ENCODE measurements around the gene PTPRN.
A peak's percentile ranks its signal among the peaks of the same experiment; 100 is the strongest.

The PTPRN gene

DNA sequence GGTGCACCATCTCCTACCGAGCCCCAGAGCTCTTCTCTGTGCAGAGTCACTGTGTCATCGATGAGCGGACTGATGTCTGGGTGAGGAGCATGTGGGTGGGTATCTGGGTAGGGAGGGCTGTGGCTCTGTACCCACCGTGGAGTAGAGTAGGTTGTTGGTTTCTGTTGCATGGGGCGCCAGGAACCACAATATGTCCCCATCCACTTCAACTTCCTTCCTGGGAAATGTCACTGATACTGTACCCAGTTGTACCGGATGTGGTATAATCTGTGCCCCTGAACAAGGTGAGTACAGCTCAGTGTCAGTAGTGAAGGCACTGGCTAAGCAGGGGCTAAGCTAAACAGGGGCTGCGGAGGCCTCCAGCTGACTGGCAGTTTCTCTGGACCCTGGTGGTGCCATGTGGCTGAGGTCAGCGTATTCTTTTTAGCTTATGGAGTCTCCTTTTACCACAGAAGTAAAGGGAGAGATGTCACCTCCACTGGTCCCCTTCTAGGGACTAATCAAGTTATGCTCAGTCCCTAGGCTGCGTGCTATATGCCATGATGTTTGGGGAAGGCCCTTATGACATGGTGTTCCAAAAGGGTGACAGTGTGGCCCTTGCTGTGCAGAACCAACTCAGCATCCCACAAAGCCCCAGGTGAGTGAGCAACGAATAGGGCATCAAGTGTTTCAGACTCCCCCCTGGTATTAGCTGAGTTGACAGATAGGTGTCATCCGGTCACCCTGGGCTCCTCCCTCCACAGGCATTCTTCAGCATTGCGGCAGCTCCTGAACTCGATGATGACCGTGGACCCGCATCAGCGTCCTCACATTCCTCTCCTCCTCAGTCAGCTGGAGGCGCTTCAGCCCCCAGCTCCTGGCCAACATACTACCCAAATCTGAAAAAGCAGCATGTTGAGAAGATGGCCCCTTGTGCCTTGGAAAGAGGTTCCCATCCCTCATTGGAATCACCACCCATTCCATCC is 61.2 kb downstream of the PTPRN start:
- no peaks in the 10 kb centered on the region for H3K79me1 ChIP-seq (ENCODE audit: low read depth, low read length)
- H2AFZ ChIP-seq (ENCODE audit: low read length): no peak overlapping the region
- no peak overlapping the region for H2BK5ac ChIP-seq (ENCODE audit: low read length)
- peaks cover 10 to 20% (median 19%) of the 10 kb centered on the region in 3 experiments for H3K27me3 ChIP-seq (ENCODE audit: control insufficient read depth in 3 of 3, insufficient read depth in 3 of 3, low read depth in 1 of 3, low read length in 3 of 3)
- H2BK120ac ChIP-seq (ENCODE audit: low read depth, low read length): no peak overlapping the region
- no peak for DNase-seq (ENCODE audit: low spot score)
- H4K8ac ChIP-seq (ENCODE audit: low read depth, low read length): no peak overlapping the region
- H3K23ac ChIP-seq (ENCODE audit: low read depth, low read length, poor library complexity): no peak overlapping the region
- H2AK5ac ChIP-seq (ENCODE audit: low read depth, low read length): no peak overlapping the region
- H3K4me2 ChIP-seq (ENCODE audit: insufficient read depth, low read length, poor library complexity, severe bottlenecking): no peak overlapping the region
- no peaks in the 10 kb centered on the region for H3K9me3 ChIP-seq (replicated peaks in 1 of 2; ENCODE audit: control insufficient read depth in 2 of 2, insufficient read depth in 1 of 2, low read depth in 1 of 2, low read length in 2 of 2)
- H3K9ac ChIP-seq (ENCODE audit: low read depth, low read length, poor library complexity): peak overlapping the region; percentile 33
- no peak overlapping the region for H2BK12ac ChIP-seq (ENCODE audit: low read length)
- H3K18ac ChIP-seq (ENCODE audit: low read length): no peak overlapping the region
- no peak overlapping the region for H4K91ac ChIP-seq (ENCODE audit: low read depth, low read length, poor library complexity)
- WGBS, 2 donors (ENCODE audit: extremely low coverage in 2 of 2, insufficient read length in 2 of 2, insufficient replicate concordance in 1 of 2): no CpG with 5 or more reads among the region's 17 CpGs
- no peak overlapping the region for H2BK15ac ChIP-seq (ENCODE audit: low read length)
- H3K14ac ChIP-seq (ENCODE audit: low read length): no peak overlapping the region
- peaks cover 8 to 13% of the 10 kb centered on the region in 2 donors for H3K4me1 ChIP-seq (ENCODE audit: control insufficient read depth in 2 of 2, insufficient read depth in 1 of 2, low read depth in 1 of 2, low read length in 2 of 2)
- no peak overlapping the region for H3K4ac ChIP-seq (ENCODE audit: low read length)
- no peak overlapping the region for H3K27ac ChIP-seq (replicated peaks; ENCODE audit: low read length)
- peaks cover 10 to 24% of the 10 kb centered on the region in 2 donors for H3K36me3 ChIP-seq (replicated peaks in 1 of 2; ENCODE audit: control insufficient read depth in 2 of 2, insufficient read depth in 2 of 2, low read length in 2 of 2)
- H3K4me3 ChIP-seq (ENCODE audit: low read length in 2 of 2): no peak overlapping the region

DNA sequence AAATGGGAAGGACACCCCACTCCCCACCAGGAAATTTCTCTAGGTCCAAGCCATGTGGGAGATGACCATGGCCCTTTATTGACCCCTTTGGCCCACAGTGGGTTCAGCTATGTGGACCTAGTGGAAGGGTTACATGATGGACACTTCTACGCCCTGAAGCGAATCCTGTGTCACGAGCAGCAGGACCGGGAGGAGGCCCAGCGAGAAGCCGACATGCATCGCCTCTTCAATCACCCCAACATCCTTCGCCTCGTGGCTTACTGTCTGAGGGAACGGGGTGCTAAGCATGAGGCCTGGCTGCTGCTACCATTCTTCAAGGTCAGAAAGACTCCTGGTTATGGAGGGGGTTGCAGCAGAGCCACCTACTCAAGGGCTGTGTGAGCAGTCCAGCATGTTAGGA is 62.6 kb downstream of the PTPRN start:
- H3K27ac ChIP-seq (replicated peaks; ENCODE audit: low read length): no peak overlapping the region
- H2AFZ ChIP-seq (ENCODE audit: low read length): no peak overlapping the region
- H3K4ac ChIP-seq (ENCODE audit: low read length): no peak overlapping the region

DNA sequence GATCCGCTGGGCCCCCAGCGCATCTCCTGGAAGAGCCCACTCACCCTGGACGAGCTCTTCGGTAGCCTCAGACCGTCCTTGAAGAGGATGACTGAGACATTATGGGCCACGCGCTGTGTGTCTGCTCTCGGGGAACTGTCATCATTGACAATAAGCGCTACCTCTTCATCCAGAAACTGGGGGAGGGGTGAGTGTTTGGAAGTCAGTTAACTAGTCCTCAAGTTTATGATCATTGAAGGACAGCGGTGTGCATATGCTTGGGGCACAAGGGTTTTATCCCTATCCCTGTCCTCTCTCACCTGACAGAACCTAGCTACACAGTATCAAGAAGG is 63.3 kb downstream of the PTPRN start:
- no peak overlapping the region for H3K18ac ChIP-seq (ENCODE audit: low read length)
- H3K27me3 ChIP-seq (ENCODE audit: control insufficient read depth in 3 of 3, insufficient read depth in 3 of 3, low read depth in 1 of 3, low read length in 3 of 3): peaks cover 0 to 3% (median 0%) of the 10 kb centered on the region in 3 experiments
- H3K9ac ChIP-seq (ENCODE audit: low read depth, low read length, poor library complexity): peak overlapping the region; percentile 98
- peak overlapping the region; percentile 96 for H3K23ac ChIP-seq (ENCODE audit: low read depth, low read length, poor library complexity)
- H4K8ac ChIP-seq (ENCODE audit: low read depth, low read length): no peak overlapping the region
- H2AK5ac ChIP-seq (ENCODE audit: low read depth, low read length): peak overlapping the region; percentile 28
- H2AFZ ChIP-seq (ENCODE audit: low read length): peak overlapping the region; percentile 92
- H3K4ac ChIP-seq (ENCODE audit: low read length): no peak overlapping the region
- no peak overlapping the region for H3K27ac ChIP-seq (replicated peaks; ENCODE audit: low read length)
- no peak overlapping the region for H2BK15ac ChIP-seq (ENCODE audit: low read length)
- no peaks in the 10 kb centered on the region for H3K9me3 ChIP-seq (replicated peaks in 1 of 2; ENCODE audit: control insufficient read depth in 2 of 2, insufficient read depth in 1 of 2, low read depth in 1 of 2, low read length in 2 of 2)
- DNase-seq (ENCODE audit: low spot score): no peak
- no peak overlapping the region for H4K91ac ChIP-seq (ENCODE audit: low read depth, low read length, poor library complexity)
- H2BK120ac ChIP-seq (ENCODE audit: low read depth, low read length): peak overlapping the region; percentile 88
- no peaks in the 10 kb centered on the region for H3K79me1 ChIP-seq (ENCODE audit: low read depth, low read length)
- peaks cover 6 to 10% of the 10 kb centered on the region in 2 donors for H3K4me1 ChIP-seq (ENCODE audit: control insufficient read depth in 2 of 2, insufficient read depth in 1 of 2, low read depth in 1 of 2, low read length in 2 of 2)
- no peak overlapping the region for H2BK12ac ChIP-seq (ENCODE audit: low read length)
- peak overlapping the region; percentile 86 to 89 for H3K4me3 ChIP-seq (ENCODE audit: low read length in 2 of 2)
- H3K4me2 ChIP-seq (ENCODE audit: insufficient read depth, low read length, poor library complexity, severe bottlenecking): peak overlapping the region; percentile 99
- no peak overlapping the region for H3K14ac ChIP-seq (ENCODE audit: low read length)
- no CpG with 5 or more reads among the region's 10 CpGs for WGBS, 2 donors (ENCODE audit: extremely low coverage in 2 of 2, insufficient read length in 2 of 2, insufficient replicate concordance in 1 of 2)
- H3K36me3 ChIP-seq (replicated peaks in 1 of 2; ENCODE audit: control insufficient read depth in 2 of 2, insufficient read depth in 2 of 2, low read length in 2 of 2): peaks cover 10 to 24% of the 10 kb centered on the region in 2 donors
- H2BK5ac ChIP-seq (ENCODE audit: low read length): peak overlapping the region; percentile 94

More for the DNA sequence above, 62.6 kb downstream of the PTPRN start:
- Histone ChIP-seq H3K23ac (ENCODE audit: low read depth, low read length, poor library complexity) (no peak overlapping the region), H4K91ac (ENCODE audit: low read depth, low read length, poor library complexity) (no peak overlapping the region), H3K4me1 (ENCODE audit: control insufficient read depth in 2 of 2, insufficient read depth in 1 of 2, low read depth in 1 of 2, low read length in 2 of 2) (peaks cover 6 to 10% of the 10 kb centered on the region in 2 donors), H3K9ac (ENCODE audit: low read depth, low read length, poor library complexity) (peak overlapping the region; percentile 1), H2AK5ac (ENCODE audit: low read depth, low read length) (no peak overlapping the region), H3K27me3 (ENCODE audit: control insufficient read depth in 3 of 3, insufficient read depth in 3 of 3, low read depth in 1 of 3, low read length in 3 of 3) (peaks cover 0 to 6% (median 5%) of the 10 kb centered on the region in 3 experiments), H3K4me2 (ENCODE audit: insufficient read depth, low read length, poor library complexity, severe bottlenecking) (no peak overlapping the region), H3K14ac (ENCODE audit: low read length) (no peak overlapping the region), H3K79me1 (ENCODE audit: low read depth, low read length) (no peaks in the 10 kb centered on the region), H2BK15ac (ENCODE audit: low read length) (no peak overlapping the region), H3K4me3 (ENCODE audit: low read length in 2 of 2) (peak overlapping the region; percentile 35 to 86), H4K8ac (ENCODE audit: low read depth, low read length) (no peak overlapping the region), H3K18ac (ENCODE audit: low read length) (no peak overlapping the region), H2BK12ac (ENCODE audit: low read length) (no peak overlapping the region), H3K9me3 (replicated peaks in 1 of 2; ENCODE audit: control insufficient read depth in 2 of 2, insufficient read depth in 1 of 2, low read depth in 1 of 2, low read length in 2 of 2) (no peaks in the 10 kb centered on the region), H2BK5ac (ENCODE audit: low read length) (no peak overlapping the region), H3K36me3 (replicated peaks in 1 of 2; ENCODE audit: control insufficient read depth in 2 of 2, insufficient read depth in 2 of 2, low read length in 2 of 2) (peaks cover 10 to 24% of the 10 kb centered on the region in 2 donors), H2BK120ac (ENCODE audit: low read depth, low read length) (no peak overlapping the region)
- no CpG with 5 or more reads among the region's 10 CpGs for WGBS, 2 donors (ENCODE audit: extremely low coverage in 2 of 2, insufficient read length in 2 of 2, insufficient replicate concordance in 1 of 2)
- no peak for DNase-seq (ENCODE audit: low spot score)

DNA sequence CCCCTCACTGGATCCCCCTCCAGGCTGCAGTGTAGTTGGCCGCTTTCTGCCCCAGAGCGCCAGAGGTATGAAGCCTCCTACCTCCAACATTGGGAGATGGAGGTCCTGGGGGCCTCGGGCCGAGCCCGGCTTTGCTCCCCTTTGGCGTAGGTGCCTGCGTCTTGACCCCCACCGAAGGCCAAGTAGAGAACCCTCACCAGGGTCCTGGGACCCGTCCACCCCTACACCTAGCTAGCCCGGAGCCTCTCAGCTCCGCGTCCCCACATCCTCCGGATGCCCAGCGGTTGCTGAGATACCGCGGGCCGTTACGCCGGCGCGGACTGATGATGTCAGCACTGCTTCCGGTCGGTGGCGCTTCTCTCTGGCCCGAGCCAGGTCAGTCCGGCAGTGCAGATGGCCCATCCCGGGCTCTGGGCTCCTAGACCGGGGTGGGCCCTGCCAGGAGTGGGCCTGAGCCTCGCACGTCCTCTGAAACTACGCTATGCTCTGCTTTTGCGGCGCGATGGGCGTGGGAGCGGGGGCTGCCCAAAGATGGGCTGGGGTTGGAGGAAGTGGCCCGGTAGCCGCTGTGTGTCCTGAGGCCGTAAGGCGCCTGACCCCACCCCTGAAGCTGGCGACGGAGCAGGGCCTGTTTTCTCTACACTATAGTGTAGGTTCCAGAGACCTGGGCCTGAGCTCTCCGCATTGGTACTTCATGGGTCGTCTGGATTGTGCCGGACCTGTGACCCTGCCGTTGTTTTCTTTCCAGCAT is 63.9 kb downstream of the PTPRN start, which contains the start of the genes GLB1L and STK16:
Gene GLB1L, minus strand, starts transcription at position 297 of the 751 bp plus-strand sequence. CDS start 1,871 bp downstream, outside the sequence.
Gene STK16, plus strand, starts transcription at position 332 of the 751 bp plus-strand sequence. CDS start 521 bp downstream, outside the sequence.
- Histone ChIP-seq H4K8ac (ENCODE audit: low read depth, low read length) (peak within 1 kb of the TSS; percentile 45), H3K36me3 (replicated peaks in 1 of 2; ENCODE audit: control insufficient read depth in 2 of 2, insufficient read depth in 2 of 2, low read length in 2 of 2) (peaks cover 10 to 24% of the 10 kb centered on the region in 2 donors), H3K27ac (replicated peaks; ENCODE audit: low read length) (no peak within 1 kb of the TSS), H2BK120ac (ENCODE audit: low read depth, low read length) (peak within 1 kb of the TSS; percentile 88), H3K4ac (ENCODE audit: low read length) (peak within 1 kb of the TSS; percentile 68), H3K4me2 (ENCODE audit: insufficient read depth, low read length, poor library complexity, severe bottlenecking) (peak within 1 kb of the TSS; percentile 99), H3K9ac (ENCODE audit: low read depth, low read length, poor library complexity) (peak within 1 kb of the TSS; percentile 98), H3K23ac (ENCODE audit: low read depth, low read length, poor library complexity) (peak within 1 kb of the TSS; percentile 96), H2AFZ (ENCODE audit: low read length) (peak within 1 kb of the TSS; percentile 92), H2BK12ac (ENCODE audit: low read length) (no peak within 1 kb of the TSS), H3K9me3 (replicated peaks in 1 of 2; ENCODE audit: control insufficient read depth in 2 of 2, insufficient read depth in 1 of 2, low read depth in 1 of 2, low read length in 2 of 2) (no peaks in the 10 kb centered on the region), H2BK5ac (ENCODE audit: low read length) (peak within 1 kb of the TSS; percentile 94), H2BK15ac (ENCODE audit: low read length) (no peak within 1 kb of the TSS), H3K79me1 (ENCODE audit: low read depth, low read length) (no peaks in the 10 kb centered on the region), H3K4me3 (ENCODE audit: low read length in 2 of 2) (peak within 1 kb of the TSS; percentile 86 to 89), H2AK5ac (ENCODE audit: low read depth, low read length) (peak within 1 kb of the TSS; percentile 28), H4K91ac (ENCODE audit: low read depth, low read length, poor library complexity) (no peak within 1 kb of the TSS), H3K4me1 (ENCODE audit: control insufficient read depth in 2 of 2, insufficient read depth in 1 of 2, low read depth in 1 of 2, low read length in 2 of 2) (peaks cover 6 to 10% of the 10 kb centered on the region in 2 donors), H3K14ac (ENCODE audit: low read length) (peak within 1 kb of the TSS; percentile 95), H3K27me3 (ENCODE audit: control insufficient read depth in 3 of 3, insufficient read depth in 3 of 3, low read depth in 1 of 3, low read length in 3 of 3) (no peaks in the 10 kb centered on the region), H3K18ac (ENCODE audit: low read length) (peak within 1 kb of the TSS; percentile 98)
- peak; percentile 94 for DNase-seq (ENCODE audit: low spot score)
- WGBS, 2 donors (ENCODE audit: extremely low coverage in 2 of 2, insufficient read length in 2 of 2, insufficient replicate concordance in 1 of 2): no CpG with 5 or more reads among the region's 46 CpGs
